Nephron (organoid): ENCODE measurements around the gene ACTR5.
A peak's percentile ranks its signal among the peaks of the same experiment; 100 is the strongest.

Experiments
- H3K27ac Mint-ChIP-seq, 3 experiments: 2 replicates each; pipeline ENCODE4 v1.8.0; 2020; ENCODE audit warnings: mixed read lengths in 3 of 3, mild to moderate bottlenecking in 2 of 3, moderate library complexity in 1 of 3
- H3K27me3 Mint-ChIP-seq: 2 replicates; pipeline ENCODE4 v1.8.0; 2021; ENCODE audit warnings: low read depth, mild to moderate bottlenecking, moderate library complexity, mixed read lengths
- H3K36me3 Mint-ChIP-seq: 2 replicates; pipeline ENCODE4 v1.8.0; 2020; ENCODE audit warnings: low read depth, mixed read lengths
- H3K4me1 Mint-ChIP-seq: 2 replicates; pipeline ENCODE4 v1.8.0; 2020; ENCODE audit warnings: mixed read lengths
- H3K4me3 Mint-ChIP-seq, 3 experiments: 2 replicates each; pipeline ENCODE4 v1.8.0; 2020; ENCODE audit warnings: mild to moderate bottlenecking in 3 of 3, mixed read lengths in 3 of 3, moderate library complexity in 2 of 3
- H3K9me3 Mint-ChIP-seq: 2 replicates; pipeline ENCODE4 v1.8.0; 2020; ENCODE audit warnings: mixed read lengths
- TF ChIP-seq, protein P1 (sequence below), 3 experiments: fragments of 200-600 bp; sonication (generic); IDR thresholded peaks; one replicate each; pipeline ENCODE4 v1.5.0; 2021; ENCODE audit warnings: antibody characterized with exemption in 3 of 3; ENCODE audit not compliant: unreplicated experiment in 3 of 3

Gene ACTR5

DNA sequence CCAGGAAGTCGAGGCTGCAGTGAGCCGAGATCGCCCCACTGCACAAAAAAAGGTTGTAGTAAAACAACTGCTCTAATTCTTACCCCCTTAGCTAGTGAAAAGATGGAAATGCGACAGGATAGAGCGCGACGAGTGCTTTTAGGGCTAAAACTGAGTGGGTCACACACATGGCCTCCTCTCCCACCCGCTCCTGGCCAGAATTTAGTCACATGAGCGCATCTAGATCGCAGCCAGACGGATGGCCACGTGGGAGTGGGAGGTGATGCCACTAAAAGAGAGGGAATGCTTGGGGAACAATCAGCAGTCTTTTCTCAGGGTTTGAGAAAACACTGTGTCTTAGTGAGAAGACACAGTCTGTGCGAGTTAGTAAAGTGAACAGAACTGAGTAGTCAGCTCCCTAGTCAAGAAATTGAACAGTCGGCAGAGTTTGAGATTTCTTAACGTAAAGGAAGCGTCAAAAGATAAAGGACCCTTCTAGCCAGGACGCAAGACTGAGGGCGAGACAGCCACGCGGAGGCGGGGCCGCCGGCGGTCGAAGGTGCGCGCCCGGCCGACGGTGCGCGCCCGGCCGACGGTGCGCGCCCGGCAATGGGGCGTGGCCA lies 664 bp upstream of the ACTR5 start:
- no peaks in the 10 kb centered on the region for H3K9me3 Mint-ChIP-seq
- peaks cover 12% of the 10 kb centered on the region for H3K36me3 Mint-ChIP-seq
- peaks cover 22% of the 10 kb centered on the region for H3K27me3 Mint-ChIP-seq
- peak overlapping the region; percentile 99 to 100 (median 100) for H3K4me3 Mint-ChIP-seq
- TF ChIP-seq, protein P1, sequence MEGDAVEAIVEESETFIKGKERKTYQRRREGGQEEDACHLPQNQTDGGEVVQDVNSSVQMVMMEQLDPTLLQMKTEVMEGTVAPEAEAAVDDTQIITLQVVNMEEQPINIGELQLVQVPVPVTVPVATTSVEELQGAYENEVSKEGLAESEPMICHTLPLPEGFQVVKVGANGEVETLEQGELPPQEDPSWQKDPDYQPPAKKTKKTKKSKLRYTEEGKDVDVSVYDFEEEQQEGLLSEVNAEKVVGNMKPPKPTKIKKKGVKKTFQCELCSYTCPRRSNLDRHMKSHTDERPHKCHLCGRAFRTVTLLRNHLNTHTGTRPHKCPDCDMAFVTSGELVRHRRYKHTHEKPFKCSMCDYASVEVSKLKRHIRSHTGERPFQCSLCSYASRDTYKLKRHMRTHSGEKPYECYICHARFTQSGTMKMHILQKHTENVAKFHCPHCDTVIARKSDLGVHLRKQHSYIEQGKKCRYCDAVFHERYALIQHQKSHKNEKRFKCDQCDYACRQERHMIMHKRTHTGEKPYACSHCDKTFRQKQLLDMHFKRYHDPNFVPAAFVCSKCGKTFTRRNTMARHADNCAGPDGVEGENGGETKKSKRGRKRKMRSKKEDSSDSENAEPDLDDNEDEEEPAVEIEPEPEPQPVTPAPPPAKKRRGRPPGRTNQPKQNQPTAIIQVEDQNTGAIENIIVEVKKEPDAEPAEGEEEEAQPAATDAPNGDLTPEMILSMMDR (IDR thresholded peaks at IDR 0.05; ENCODE audit: unreplicated experiment in 3 of 3), result no peak
- H3K27ac Mint-ChIP-seq, result peak overlapping the region; percentile 94 to 99 (median 99)
- peaks cover 6% of the 10 kb centered on the region for H3K4me1 Mint-ChIP-seq

DNA sequence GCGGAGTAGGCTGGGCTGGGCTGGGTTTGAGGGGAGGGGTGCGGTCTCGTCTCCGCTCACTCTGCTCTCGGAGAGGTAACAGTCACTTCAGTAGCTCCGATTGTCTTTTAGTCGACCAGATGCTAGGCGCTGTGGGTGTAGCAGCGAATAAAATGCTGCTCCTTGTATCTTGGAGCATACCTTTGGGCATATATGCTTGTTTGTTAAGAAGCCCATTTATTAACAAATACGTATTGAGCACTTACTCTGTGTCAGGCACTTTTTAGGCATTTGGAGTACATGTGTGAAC lies 545 bp downstream of the ACTR5 start:
- H3K27ac Mint-ChIP-seq, result peak overlapping the region; percentile 8 to 85 (median 56)
- peak overlapping the region; percentile 92 to 99 (median 96) for H3K4me3 Mint-ChIP-seq
- H3K27me3 Mint-ChIP-seq, result peaks cover 12% of the 10 kb centered on the region
- no peaks in the 10 kb centered on the region for H3K9me3 Mint-ChIP-seq
- peaks cover 6% of the 10 kb centered on the region for H3K4me1 Mint-ChIP-seq
- TF ChIP-seq, protein P1 (IDR thresholded peaks at IDR 0.05; ENCODE audit: unreplicated experiment in 3 of 3), result no peak
- H3K36me3 Mint-ChIP-seq, result peaks cover 18% of the 10 kb centered on the region

DNA sequence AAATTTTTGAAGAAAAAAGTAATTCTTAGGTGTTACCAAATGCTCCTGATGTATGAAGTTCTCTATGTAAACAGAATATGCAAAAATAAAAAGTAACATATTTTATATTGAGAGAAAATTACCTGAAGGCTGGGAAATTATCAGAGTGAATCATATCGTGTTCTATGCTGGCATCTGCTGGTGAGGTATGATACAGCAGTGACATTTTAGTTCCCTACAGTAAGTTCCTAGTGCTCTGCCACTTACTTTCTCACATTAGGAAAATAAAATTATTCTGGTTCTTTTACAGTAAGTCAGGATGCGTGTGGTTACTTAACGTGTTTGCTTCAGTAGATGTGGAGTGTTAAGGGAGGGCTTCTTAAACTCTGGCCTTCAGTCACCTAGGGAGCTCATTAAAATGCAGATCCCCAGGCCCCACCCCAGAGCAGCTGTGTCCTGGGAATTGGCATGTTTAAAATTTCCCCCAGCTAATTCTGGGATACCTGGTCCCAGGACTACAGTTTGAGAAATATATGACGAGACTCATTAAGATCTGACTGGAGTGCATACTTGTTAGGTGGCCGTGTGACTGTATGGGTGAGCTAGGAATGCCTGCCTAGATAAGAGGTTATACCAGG lies 3.2 kb downstream of the ACTR5 start:
- Mint-ChIP-seq H3K27me3 (no peaks in the 10 kb centered on the region), H3K4me3 (no peak overlapping the region), H3K27ac (no peak overlapping the region), H3K4me1 (peaks cover 14% of the 10 kb centered on the region), H3K36me3 (peaks cover 40% of the 10 kb centered on the region), H3K9me3 (no peaks in the 10 kb centered on the region)
- TF ChIP-seq, protein P1 (IDR thresholded peaks at IDR 0.05; ENCODE audit: unreplicated experiment in 3 of 3), result peak; percentile 68 to 87 (median 68)

DNA sequence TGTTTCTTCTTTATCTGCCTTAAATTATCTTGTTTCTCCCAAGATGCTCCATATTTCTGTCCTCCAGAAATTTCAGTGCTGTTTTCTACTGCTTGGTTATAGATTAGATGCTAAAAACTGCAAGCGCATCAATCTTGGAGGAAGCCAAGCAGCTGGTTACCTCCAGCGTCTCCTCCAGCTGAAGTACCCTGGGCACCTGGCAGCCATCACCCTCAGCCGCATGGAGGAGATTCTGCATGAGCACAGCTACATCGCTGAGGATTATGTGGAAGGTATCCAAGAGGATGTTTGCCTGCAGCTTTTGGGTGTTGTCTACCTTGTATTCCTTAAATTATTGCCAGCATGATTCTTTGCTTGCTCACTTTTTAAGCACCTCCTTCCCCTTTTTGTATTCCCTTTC lies 3.8 kb downstream of the ACTR5 start:
- H3K4me1 Mint-ChIP-seq, result peaks cover 14% of the 10 kb centered on the region
- TF ChIP-seq, protein P1 (IDR thresholded peaks at IDR 0.05; ENCODE audit: unreplicated experiment in 3 of 3), result no peak
- H3K27ac Mint-ChIP-seq, result no peak overlapping the region
- H3K9me3 Mint-ChIP-seq, result no peaks in the 10 kb centered on the region
- no peaks in the 10 kb centered on the region for H3K27me3 Mint-ChIP-seq
- no peak overlapping the region for H3K4me3 Mint-ChIP-seq
- peaks cover 42% of the 10 kb centered on the region for H3K36me3 Mint-ChIP-seq

DNA sequence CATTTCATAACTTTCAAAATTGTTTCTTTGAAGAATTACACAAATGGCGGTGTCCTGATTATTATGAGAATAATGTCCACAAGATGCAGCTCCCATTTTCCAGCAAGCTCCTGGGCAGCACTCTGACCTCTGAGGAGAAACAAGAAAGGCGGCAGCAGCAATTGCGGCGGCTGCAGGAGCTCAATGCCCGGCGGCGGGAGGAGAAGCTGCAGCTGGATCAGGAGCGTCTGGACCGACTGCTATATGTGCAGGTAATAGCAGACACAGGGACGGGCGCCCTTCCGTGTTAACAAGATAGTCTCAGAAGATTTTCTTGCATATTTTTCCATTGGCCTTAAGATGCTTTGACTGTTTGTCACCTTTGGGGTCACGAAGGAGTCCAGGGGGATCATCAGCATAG lies 6.7 kb downstream of the ACTR5 start:
- H3K36me3 Mint-ChIP-seq, result peaks cover 55% of the 10 kb centered on the region
- TF ChIP-seq, protein P1 (IDR thresholded peaks at IDR 0.05; ENCODE audit: unreplicated experiment in 3 of 3), result no peak
- no peak overlapping the region for H3K27ac Mint-ChIP-seq
- no peaks in the 10 kb centered on the region for H3K27me3 Mint-ChIP-seq
- peaks cover 8% of the 10 kb centered on the region for H3K4me1 Mint-ChIP-seq
- no peaks in the 10 kb centered on the region for H3K9me3 Mint-ChIP-seq
- H3K4me3 Mint-ChIP-seq, result no peak overlapping the region

DNA sequence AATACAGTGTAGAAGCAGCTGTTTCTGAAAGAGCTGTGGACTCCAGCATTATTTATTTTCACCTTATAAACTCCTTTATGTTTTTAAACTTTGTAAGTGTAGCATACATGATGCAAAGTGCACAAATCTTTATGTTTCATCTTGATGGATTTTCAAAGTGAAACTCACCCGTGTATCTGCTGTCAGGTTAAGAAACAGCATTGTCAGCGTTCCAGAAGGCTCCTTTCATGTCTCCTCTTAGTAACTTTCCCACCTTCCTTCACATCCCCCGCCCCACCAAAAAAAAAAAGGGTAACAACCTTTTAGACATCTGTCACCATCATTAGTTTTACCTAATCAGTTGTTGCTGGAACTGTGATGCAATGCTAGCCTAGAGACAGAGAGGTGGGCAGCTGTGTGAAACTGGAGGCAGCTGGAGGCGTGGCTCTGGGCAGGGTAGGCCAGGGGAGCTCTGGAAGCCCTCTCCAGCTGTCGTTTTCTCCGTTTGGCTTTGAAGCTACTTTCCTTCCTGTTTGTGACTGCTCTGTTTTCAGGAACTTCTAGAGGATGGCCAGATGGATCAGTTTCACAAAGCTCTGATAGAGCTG lies 7.2 kb downstream of the ACTR5 start:
- Mint-ChIP-seq H3K27me3 (no peaks in the 10 kb centered on the region), H3K4me3 (no peak overlapping the region), H3K36me3 (peaks cover 56% of the 10 kb centered on the region), H3K4me1 (peaks cover 8% of the 10 kb centered on the region), H3K27ac (no peak overlapping the region), H3K9me3 (no peaks in the 10 kb centered on the region)
- TF ChIP-seq, protein P1 (IDR thresholded peaks at IDR 0.05; ENCODE audit: unreplicated experiment in 3 of 3), result no peak
